GM21529 (cell line): ENCODE data around the gene STARD9.

Experiments
- ATAC-seq: cut with Tn5 transposase; IDR thresholded peaks from one replicate; pipeline ENCODE4 v1.9.1; 2021; ENCODE audit not compliant: unreplicated experiment

The STARD9 gene

GRCh38 chr15:42693496-42693895, 118.1 kb downstream of the STARD9 start:
- no peak for ATAC-seq

GRCh38 chr15:42693942-42694341, 118.5 kb downstream of the STARD9 start:
- ATAC-seq, result no peak

GRCh38 chr15:42694398-42694797, 119.0 kb downstream of the STARD9 start:
- no peak for ATAC-seq

- ATAC-seq, result no peak
Observed at GRCh38 chr15:42695527-42696071, 120.2 kb downstream of the STARD9 start.

GRCh38 chr15:42696626-42697025, 121.2 kb downstream of the STARD9 start:
- ATAC-seq, result no peak

GRCh38 chr15:42704492-42704926, 129.1 kb downstream of the STARD9 start:
- no peak for ATAC-seq

GRCh38 chr15:42705336-42705735, 129.9 kb downstream of the STARD9 start:
- no peak for ATAC-seq

- ATAC-seq, result no peak
Observed at GRCh38 chr15:42707068-42707467, 131.7 kb downstream of the STARD9 start.

- ATAC-seq, result no peak
Observed at GRCh38 chr15:42707873-42708544, 132.6 kb downstream of the STARD9 start.

GRCh38 chr15:42710662-42711061, 135.3 kb downstream of the STARD9 start:
- ATAC-seq, result no peak

- no peak for ATAC-seq
Observed at GRCh38 chr15:42711746-42712145, 136.3 kb downstream of the STARD9 start.

- no peak for ATAC-seq
Observed at GRCh38 chr15:42712584-42712983, 137.2 kb downstream of the STARD9 start.

- no peak for ATAC-seq
Observed at GRCh38 chr15:42716125-42716524, 140.7 kb downstream of the STARD9 start.

- no peak for ATAC-seq
Observed at GRCh38 chr15:42716626-42717025, 141.2 kb downstream of the STARD9 start.

- ATAC-seq, result no peak
Observed at GRCh38 chr15:42719043-42719442, 143.6 kb downstream of the STARD9 start.

- ATAC-seq, result no peak
Observed at GRCh38 chr15:42720071-42720470, 144.7 kb downstream of the STARD9 start.

GRCh38 chr15:42721016-42721415, 145.6 kb downstream of the STARD9 start:
- ATAC-seq, result no peak

GRCh38 chr15:42721916-42722315, 146.5 kb downstream of the STARD9 start:
- no peak for ATAC-seq

- no peak for ATAC-seq
Observed at GRCh38 chr15:42723068-42723467, 147.7 kb downstream of the STARD9 start.

- ATAC-seq, result no peak
Observed at GRCh38 chr15:42724276-42724675, 148.9 kb downstream of the STARD9 start.

- ATAC-seq, result no peak
Observed at GRCh38 chr15:42725331-42725903, 150.0 kb downstream of the STARD9 start.

GRCh38 chr15:42726114-42726513, 150.7 kb downstream of the STARD9 start:
- no peak for ATAC-seq
